ENCODE results near the gene CAMTA1.

Gene CAMTA1

GRCh38 chr1:7491109-7491817 lies 706.0 kb downstream of the CAMTA1 start:
- no peak for TF ChIP-seq CTCF (IDR thresholded peaks at IDR 0.05; ENCODE audit: low read depth, low read length)
- H3K4me3 ChIP-seq (ENCODE audit: low read depth, low read length) = no peak overlapping the region

GRCh38 chr1:7491818-7492173 lies 706.5 kb downstream of the CAMTA1 start:
- no peak overlapping the region for H3K4me3 ChIP-seq (ENCODE audit: low read depth, low read length)
- no peak for TF ChIP-seq CTCF (IDR thresholded peaks at IDR 0.05; ENCODE audit: low read depth, low read length)

GRCh38 chr1:7493711-7494454 lies 708.6 kb downstream of the CAMTA1 start:
- H3K4me3 ChIP-seq (ENCODE audit: low read depth, low read length) = no peak overlapping the region
- TF ChIP-seq CTCF (IDR thresholded peaks at IDR 0.05; ENCODE audit: low read depth, low read length) = no peak

GRCh38 chr1:7495962-7496361 lies 710.7 kb downstream of the CAMTA1 start:
- H3K4me3 ChIP-seq (ENCODE audit: low read depth, low read length) = no peak overlapping the region
- TF ChIP-seq CTCF (IDR thresholded peaks at IDR 0.05; ENCODE audit: low read depth, low read length) = no peak

GRCh38 chr1:7497107-7497637 lies 711.9 kb downstream of the CAMTA1 start:
- no peak for TF ChIP-seq CTCF (IDR thresholded peaks at IDR 0.05; ENCODE audit: low read depth, low read length)
- no peak overlapping the region for H3K4me3 ChIP-seq (ENCODE audit: low read depth, low read length)

GRCh38 chr1:7500381-7501083 lies 715.3 kb downstream of the CAMTA1 start:
- no peak overlapping the region for H3K4me3 ChIP-seq (ENCODE audit: low read depth, low read length)
- TF ChIP-seq CTCF (IDR thresholded peaks at IDR 0.05; ENCODE audit: low read depth, low read length) = no peak

Data from WI38 (cell line).